GM18498 (cell line): ENCODE results near the gene PGBD1.
A peak's percentile ranks its signal among the peaks of the same experiment; 100 is the strongest.
"Not testable (repeated sequence)": the region's sequence is repeated elsewhere in the genome, so short reads cannot be mapped to it uniquely, and the experiment has no call there.

Source experiments
- ATAC-seq: cut with Tn5 transposase; IDR thresholded peaks from one replicate; pipeline ENCODE4 v1.9.1; 2021; ENCODE audit warnings: mild to moderate bottlenecking, moderate library complexity; ENCODE audit not compliant: unreplicated experiment

Gene PGBD1

DNA sequence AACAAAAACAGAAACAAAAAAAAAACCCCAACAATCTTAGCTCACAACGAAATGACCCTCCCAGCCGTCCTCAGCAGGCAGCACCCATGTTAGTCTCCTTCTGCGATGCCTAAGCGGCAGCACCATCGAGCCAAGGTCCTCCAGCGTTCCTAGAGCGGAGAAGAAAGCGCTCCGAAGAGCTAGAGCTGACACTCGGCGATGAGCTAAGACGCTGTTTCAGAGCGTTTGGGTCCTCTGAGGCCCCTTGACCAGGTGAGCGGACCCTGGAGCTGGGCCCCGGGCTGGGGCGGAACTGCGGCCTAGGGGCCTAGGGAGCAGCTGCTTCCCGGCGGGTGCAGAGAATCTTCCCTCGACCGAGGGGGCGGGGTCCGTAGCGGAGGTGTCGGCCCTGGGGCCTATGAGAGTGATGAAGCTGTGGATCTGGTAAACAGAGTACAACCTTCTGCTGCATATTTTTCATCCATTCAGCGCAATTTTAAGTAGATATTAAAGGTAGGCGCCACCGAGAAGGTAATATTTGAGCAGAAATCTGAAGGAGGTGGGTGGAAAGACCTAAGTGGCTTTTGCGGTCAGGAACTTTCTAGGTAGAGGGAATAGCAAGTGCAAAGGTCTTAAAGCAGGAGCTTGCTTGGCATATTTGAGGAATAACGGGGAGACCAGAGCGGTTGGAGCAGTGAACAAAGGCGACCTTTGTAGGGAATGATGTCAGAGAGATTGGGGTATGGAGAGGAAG lies 14.2 kb upstream of the PGBD1 start, which contains the start of gene ZSCAN26:
TSS of gene ZSCAN26 (plus strand) at position 182 of the 733 bp plus-strand sequence. CDS start 4,777 bp downstream, outside the sequence.
- ATAC-seq = peak; percentile 92

DNA sequence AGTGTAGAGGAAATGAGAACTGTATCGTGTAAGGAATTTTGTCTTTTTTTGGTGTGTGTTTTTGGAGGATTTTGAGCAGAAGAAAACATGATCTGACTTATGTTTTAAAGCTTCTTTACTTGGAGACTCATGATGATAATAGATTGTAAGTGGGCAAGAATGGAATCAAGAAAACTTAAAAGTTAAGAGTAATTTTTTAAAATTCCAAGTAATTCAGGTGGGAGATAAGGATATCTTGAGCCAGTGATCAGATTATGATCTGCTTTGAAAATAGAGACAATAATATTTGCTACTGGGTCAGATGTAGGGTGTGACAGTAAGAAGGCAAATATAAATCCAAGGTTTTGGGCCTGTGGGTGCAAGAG lies 13.7 kb upstream of the PGBD1 start:
- no peak for ATAC-seq

DNA sequence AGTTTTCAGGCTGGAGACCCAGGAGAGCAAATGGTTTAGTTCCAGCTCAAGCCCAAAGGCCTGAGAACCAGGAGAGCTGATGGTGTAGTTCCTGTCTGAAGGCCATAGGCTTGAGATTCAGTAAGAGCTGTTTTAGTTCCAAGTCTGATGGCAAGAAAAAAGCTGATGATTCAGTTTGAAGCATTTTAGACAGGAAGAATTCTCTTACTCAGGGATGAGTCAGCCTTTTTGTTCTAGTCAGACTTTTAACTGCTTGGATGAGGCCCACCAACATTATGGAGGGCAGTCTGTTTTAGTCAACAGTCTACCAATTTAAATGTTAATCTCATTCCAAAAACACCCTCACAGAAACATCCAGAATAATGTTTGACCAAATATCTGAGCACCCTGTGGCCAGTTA lies 11.9 kb upstream of the PGBD1 start:
- no peak for ATAC-seq

DNA sequence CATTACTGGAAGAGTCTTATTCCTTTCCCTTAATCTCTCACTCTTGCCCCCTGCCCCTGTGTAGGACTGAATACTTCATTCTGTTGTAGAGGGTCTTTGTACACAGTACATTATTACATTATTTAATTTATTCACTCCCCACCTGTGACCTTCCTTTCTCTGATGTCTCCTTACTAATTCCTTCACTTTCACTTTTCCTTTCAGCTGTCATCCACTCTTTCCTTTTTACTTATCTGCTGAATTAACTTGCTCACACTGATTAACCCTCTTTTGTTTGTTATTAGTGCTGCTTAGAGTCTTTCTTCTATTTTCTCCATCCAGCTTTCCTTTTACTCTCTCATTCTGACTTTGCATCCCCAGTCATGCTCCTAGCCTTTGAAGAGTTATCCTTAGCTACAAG lies 6.5 kb upstream of the PGBD1 start:
- ATAC-seq = no peak

DNA sequence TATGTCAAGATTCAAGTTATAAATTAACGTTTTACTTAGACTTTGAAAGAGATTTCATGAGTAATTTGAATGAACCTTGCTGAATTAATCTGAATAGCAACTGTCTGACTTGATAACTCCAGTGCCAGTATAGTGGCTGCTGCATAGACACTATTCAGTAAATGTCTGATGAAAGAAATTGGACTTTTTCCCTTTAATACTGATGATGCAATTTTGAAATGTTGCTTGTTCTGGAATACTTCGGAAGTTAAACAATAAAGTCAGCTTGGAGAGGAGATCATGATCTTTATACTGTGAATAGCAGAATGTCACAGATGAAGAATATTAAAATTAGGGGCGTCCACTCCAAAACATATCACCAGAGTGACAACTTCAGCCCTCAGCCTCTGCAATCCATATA lies 3.6 kb upstream of the PGBD1 start:
- no peak for ATAC-seq

DNA sequence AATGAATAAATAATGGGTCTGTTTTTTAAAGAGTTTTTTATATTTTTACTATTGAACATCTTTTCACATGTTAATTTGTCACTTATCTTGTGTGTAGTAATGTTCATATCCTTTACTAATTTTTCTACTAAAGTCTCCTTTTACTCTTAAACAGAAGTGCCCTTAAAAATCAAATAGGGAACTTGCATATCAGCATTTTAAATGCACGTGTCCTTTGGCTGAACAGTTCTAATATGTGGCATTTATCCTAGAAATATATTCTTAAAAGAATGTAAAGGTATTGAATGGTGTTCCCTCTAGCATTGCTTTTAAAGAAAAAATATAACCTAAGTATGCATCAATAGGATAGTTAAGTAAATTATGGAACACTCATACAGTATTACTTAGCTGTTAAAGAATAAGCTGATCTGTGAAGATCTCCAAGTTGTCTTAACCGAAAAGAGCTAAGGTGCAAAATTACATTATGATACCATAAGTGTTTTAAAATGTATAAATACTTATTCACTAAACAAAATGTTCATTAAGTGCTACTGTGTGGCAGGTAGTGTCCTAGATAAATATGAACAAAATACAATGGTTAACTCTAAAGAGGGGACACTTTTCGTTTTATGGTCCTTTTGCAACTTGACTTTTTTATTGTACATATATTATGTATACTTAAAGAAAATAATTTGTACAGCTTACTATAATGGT lies 631 bp upstream of the PGBD1 start:
- ATAC-seq = no peak

DNA sequence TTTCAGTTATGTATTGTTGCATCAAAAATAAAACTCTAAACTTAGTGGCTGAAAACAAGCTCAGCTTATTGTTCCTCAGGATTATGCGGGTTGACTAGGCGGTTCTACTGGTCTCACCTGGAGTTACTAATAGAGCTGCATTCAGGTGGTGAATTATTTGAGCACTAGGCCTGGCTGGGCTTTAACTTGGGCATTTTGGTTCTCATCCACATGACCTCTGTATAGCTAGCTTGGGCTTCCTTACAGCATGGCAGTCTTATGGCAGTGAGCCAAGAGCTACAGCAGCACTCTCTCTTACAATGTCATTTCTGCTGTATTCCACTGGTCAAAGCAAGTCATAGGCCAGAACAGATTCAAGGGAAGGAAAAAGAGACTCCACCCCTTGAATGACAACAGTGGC lies 1.6 kb downstream of the PGBD1 start:
- ATAC-seq = no peak

DNA sequence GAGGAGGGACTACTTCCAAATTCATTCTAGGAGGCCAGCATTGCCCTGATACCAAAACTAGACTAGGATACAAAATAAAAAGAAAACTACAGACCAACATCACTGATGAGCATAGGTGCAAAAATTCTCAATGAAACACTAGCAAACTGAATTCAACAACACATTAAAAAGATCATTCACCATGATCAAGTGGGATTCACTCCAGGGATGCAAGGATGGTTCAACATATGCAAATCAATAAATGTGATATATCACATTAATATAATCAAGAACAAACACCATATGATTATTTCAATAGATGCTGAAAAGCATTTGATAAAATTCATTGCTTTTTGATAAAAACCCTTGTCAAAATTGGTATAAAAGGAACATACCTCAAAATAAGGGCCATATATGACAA lies 10.2 kb downstream of the PGBD1 start:
- no peak for ATAC-seq

DNA sequence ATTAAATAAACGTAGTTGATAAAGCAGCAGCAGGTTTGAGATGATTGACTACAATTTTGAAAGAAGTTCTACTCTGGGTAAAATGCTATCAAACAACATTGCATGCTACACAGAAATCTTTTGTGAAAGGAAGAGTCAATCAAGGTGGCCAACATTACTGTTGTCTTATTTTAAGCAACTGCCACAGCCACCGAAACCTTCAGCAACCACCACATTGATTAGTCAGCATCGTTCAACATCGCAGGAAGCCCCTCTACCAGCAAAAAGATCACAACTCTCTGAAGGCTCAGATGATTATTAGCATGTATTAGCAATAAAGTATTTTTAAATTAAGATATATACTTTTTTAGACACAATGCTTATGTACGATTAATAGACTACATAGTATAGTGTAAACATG lies 14.0 kb downstream of the PGBD1 start:
- peak; percentile 47 for ATAC-seq

DNA sequence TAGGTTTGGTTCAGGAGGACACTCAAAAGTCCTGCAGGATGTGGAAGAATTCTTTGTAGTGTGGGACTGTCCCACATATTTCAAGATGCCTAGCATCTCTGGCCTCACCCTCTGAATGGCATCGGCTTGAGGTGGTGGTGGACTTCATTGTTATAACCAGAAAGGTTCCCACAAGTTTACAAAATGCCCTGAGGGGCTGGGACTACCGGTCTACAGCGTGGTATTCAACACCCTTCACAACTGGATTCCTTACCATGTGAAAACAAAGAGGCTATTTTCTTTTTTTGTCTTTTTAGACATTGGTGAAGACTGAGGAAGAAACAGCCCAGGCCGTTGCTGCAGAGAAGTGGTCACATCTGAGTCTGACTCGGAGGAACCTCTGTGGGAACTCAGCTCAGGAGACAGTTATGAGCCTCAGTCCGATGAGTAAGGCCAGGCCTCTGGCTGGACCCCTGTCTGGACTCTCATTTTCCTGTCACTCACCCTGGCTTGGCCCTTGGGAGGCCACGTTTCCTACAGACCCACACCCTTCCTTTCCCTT lies 15.2 kb downstream of the PGBD1 start:
- ATAC-seq = no peak

DNA sequence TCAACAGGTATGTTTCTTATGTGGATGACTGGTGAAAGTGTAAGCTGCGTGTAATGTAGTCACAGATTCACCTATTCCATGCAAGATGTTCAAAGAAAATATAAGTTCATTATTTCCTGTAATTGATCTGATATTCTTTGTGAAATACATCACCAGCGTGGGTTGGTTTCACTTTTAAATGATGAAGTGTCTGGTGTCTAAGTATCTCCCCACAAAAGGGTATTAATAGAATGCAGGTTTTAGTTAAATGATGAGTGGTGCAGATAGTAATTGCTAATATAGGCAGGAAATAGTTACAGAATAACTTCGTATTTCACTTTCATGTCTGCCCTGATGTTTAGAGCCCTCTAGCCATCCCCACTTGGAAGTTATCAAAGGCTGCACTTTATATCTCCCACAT lies 22.2 kb downstream of the PGBD1 start:
- ATAC-seq = peak; percentile 93

DNA sequence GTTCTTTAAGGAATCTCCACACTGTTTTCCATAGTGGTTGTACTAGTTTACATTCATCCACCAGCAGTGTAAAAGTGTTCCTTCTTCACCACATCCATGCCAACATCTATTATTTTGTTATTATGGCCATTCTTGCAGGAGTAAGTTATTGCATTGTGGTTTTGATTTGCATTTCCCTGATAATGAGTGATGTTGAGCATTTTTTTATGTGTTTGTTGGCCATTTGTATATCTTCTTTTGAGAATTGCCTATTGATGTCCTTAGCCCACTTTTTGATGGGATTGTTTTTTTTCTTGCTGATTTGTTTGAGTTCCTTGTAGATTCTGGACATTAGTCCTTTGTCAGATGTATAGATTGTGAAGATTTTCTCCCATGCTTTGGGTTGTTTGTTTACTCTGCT lies 25.0 kb downstream of the PGBD1 start:
- ATAC-seq = not testable (repeated sequence)

DNA sequence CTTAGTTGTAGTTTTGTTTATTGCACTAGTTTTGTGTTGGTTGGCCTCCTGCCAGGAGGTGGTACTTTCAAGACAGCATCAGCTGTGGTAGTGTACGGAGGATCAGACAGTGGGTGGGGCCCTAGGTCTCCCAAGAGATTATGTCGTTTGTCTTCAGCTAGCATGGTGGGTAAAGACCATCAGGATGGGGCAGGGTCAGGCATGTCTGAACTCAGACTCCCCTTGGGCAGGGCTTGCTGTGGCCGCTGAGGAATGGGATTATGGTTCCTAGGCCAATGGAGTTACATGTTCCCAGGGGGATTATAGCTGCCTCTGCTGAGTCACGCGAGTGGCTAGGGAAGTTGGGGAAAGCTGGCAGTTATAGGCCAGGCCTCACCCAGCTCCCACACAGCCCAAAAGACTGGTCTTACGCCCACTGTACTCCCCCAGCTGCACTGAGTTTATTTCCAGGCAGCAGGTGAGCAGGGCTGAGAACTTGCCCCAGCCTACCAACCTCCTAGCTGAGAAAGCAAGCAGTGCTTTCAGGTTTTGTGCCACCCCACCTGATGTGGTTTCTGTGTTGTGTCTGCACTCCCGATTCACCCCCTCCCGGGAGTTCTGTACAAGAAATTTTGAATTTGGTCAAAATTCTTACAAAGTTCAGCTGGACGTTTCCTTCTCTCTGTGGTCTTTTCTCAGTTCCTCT lies 29.9 kb downstream of the PGBD1 start:
- ATAC-seq = no peak

DNA sequence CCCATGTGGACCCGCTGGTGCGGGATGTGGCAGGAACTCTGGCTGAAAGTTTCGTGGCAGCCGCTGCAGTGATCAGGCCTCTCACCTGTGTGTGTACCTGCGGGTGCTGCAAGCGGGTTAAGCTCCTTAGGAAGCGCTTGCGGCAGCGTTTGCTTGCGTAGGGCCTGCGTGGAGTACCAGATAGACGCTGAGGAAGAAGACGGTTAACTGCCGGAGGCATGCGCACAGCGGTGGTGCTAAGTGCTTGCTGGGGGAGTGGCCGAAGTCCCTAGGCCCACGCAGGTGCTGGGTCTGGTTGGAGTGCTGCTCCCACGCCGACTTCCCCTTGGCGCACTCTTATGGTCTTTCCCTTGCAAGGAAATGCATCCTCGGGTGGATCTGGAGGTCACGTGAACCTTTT lies 31.6 kb downstream of the PGBD1 start:
- ATAC-seq = no peak

DNA sequence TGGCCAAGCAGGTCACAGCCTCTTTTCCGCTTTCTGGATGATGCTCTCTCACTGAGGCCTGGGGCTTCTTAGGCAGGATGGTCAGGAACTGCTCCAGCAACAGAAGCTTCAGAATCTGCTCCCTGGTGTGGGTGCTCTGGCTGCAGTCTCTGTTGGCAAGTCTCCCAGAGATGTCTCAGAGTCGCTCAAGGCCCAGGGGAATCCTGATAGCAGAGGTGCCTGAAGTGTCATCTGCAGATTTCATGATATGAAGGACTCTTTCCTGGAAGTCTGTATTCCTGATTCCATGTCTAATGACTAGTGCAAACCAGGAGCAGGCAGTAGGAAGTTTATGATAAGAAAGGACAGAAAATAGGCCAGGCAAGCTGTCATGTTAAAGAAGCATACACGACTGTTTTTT lies 34.3 kb downstream of the PGBD1 start:
- ATAC-seq = no peak

DNA sequence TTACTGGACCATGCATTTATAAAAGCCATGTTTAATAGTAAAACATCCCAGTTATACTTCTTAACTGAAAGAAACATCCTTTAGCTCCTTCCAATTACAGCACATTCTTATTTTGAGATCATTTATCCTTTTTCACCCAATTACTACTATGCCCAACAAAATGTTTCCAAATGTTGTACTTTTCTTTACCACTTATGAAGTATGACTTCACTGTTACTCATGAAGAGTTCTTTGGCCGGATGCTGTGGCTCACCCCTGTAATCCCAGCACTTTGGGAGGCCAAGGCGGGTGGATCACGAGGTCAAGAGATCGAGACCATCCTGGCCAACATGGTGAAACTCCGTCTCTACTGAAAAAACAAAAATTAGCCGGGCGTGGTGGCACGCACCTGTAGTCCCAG lies 36.5 kb downstream of the PGBD1 start:
- ATAC-seq = not testable (repeated sequence)

DNA sequence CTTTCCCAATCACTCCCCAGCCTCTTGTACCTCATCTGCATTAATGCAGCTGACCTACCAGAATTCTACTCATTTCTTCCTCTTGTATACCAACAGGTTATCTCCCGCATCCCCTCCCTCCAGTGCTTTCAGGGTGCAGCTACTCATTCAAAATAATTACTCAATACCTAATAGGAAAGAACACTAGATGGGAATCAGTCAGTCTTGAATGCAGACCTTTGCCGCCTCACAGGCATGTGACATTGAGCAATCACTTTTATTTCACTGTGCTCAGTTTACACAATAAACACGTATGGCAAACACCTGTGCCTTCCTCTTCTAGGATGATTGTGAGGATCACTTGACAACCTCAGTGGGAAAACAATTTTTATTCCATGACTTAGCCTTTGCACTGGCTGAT lies 41.3 kb downstream of the PGBD1 start:
- ATAC-seq = no peak

DNA sequence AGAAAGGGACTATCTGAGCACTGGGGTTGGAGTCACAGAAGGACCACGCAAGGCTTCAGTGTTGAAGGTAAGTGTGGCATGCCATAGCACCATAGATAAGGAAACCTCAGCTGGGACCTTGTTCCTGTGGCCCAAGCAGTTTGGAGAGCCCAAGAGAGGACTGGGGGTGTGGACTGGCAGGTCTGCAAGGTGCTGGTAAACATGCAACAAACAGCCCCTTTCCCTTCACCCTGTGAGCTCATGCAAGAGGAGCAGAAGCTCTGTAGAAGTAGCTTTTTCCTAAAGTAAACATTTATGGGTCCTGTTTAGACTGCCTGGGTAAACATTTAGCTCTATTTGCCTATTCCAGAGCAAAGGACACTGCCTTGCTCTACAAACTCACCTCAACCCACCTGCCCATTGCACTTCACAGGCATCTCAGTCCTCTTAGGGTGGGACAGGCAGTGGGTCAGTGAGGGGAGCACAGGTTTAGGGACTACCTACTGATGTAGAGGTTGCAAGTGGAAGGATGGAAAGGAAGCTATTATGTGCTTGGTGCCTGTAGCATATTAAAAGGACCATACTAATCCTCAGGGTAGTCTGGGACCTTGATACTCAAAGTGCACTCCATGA lies 42.5 kb downstream of the PGBD1 start:
- no peak for ATAC-seq

DNA sequence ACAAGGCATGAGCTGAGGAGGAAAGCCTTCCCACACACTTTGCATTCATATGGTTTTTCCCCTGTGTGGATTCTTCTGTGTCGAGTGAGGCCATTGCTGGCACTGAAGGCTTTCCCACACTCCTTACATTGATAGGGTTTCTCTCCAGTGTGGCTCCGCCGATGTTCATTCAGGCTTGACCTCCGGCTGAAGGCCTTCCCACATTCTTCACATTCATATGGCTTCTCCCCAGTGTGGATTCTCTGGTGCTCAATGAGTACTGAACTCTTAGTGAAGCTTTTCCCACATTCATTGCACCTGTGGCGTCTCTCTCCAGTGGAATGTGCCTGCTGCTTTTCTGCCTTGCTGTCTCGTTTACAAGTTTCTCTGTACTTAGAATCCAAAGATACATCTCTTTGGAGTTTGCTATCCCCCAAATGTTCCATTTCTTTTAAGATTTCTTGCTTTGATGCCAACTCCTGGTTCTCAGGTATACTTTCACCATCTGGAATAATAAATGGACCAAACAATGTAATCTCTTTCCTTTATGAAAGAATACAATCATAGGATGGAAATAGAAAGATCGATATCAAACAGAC lies 45.1 kb downstream of the PGBD1 start:
- ATAC-seq = no peak

DNA sequence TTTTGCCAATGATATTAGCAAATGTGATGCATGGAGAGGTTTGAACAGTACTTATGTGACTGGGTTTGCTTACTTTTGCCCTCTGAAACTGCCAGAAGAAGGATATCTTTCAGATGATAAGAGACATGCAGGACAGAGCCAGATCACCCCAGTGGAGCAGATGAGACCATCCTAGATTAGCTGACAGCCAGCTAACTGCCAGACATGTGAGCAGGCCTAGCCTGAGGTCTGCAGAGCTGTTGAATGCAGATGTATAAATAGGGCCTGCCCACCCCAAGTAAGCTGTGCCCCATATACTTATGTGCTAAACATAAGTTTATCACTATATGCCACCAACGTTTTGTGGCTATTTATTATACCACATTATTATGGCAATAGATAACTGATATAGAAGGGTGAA lies 48.7 kb downstream of the PGBD1 start:
- no peak for ATAC-seq

DNA sequence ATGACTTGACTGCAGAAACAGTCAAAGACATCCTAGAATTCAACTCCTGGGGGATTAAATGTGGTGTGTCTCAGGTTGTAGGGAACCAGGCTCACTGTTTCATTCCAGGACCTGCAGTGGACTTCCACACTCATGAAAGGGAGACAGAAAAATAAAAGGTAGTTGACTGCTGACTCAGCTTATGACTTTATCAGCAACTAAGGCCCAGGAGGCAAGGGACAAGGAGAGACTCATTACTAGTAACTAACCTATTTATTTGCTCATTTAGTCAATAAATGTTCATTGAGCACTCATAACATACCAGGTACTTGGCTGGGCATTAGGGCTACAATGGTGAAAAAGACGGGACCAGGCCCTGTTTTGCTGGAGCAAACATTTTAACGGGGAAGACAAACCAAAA lies 51.7 kb downstream of the PGBD1 start:
- ATAC-seq = no peak
